SU-DHL-6 (cell line): ENCODE measurements around the gene TPP1.

Experiments used
- EZH2phosphoT487 ChIP-seq: fragments of 200-600 bp; sonication (generic), shearing (Covaris generic); conservative IDR thresholded peaks from 2 replicates; pipeline ENCODE4 v1.6.1; 2018; ENCODE audit warnings: mild to moderate bottlenecking, antibody characterized with exemption, low read length, moderate library complexity, mixed read lengths
- TF ChIP-seq, protein P1 (sequence below): fragments of 200-600 bp; sonication (generic); IDR thresholded peaks from one replicate; pipeline ENCODE4 v1.5.1; 2017; ENCODE audit warnings: antibody characterized with exemption, mild to moderate bottlenecking, low read length, moderate library complexity; ENCODE audit not compliant: insufficient read depth, poor library complexity, severe bottlenecking

- TF ChIP-seq, protein P1, sequence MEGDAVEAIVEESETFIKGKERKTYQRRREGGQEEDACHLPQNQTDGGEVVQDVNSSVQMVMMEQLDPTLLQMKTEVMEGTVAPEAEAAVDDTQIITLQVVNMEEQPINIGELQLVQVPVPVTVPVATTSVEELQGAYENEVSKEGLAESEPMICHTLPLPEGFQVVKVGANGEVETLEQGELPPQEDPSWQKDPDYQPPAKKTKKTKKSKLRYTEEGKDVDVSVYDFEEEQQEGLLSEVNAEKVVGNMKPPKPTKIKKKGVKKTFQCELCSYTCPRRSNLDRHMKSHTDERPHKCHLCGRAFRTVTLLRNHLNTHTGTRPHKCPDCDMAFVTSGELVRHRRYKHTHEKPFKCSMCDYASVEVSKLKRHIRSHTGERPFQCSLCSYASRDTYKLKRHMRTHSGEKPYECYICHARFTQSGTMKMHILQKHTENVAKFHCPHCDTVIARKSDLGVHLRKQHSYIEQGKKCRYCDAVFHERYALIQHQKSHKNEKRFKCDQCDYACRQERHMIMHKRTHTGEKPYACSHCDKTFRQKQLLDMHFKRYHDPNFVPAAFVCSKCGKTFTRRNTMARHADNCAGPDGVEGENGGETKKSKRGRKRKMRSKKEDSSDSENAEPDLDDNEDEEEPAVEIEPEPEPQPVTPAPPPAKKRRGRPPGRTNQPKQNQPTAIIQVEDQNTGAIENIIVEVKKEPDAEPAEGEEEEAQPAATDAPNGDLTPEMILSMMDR = no peak
- no peak for TF ChIP-seq EZH2phosphoT487
These were observed 33.0 kb upstream of the TPP1 start for GRCh38 chr11:6652182-6652581.
